PFSK-1 (cell line): ENCODE results near the gene SKIL.

Source experiments
- POLR2AphosphoS5 ChIP-seq: IDR thresholded peaks from 2 replicates; pipeline ENCODE4 v1.6.1; 2012; ENCODE audit warnings: low read depth, mild to moderate bottlenecking, control low read depth, low read length, moderate library complexity
- TAF1 ChIP-seq: IDR thresholded peaks from 2 replicates; pipeline ENCODE4 v1.6.1; 2012; ENCODE audit warnings: low read length, control low read depth, borderline replicate concordance; ENCODE audit not compliant: insufficient read depth

- TF ChIP-seq POLR2AphosphoS5 (no peak), TAF1 (no peak)
Measured at GRCh38 chr3:170443457-170443856, 85.9 kb downstream of the SKIL start.
